HepG2 (cell line): ENCODE results near the gene PRSS12.

Source experiments
- JUND ChIP-seq: sonication (generic); formaldehyde crosslinking; IDR thresholded peaks from 2 replicates; pipeline ENCODE4 v1.8.0; 2022; ENCODE audit warnings: mild to moderate bottlenecking, missing genetic modification reagents
- KDM2A ChIP-seq: sonication (generic); formaldehyde crosslinking; IDR thresholded peaks from 2 replicates; pipeline ENCODE4 v1.4.0; 2020; ENCODE audit warnings: low read depth, missing genetic modification reagents, borderline replicate concordance
- KLF16 ChIP-seq, 2 experiments: sonication (generic) in 1 of 2; formaldehyde crosslinking in 1 of 2; IDR thresholded peaks; 2 replicates each; pipeline versions ENCODE4 v1.6.1 to v1.8.0; 2016 to 2023; ENCODE audit warnings: missing genetic modification reagents in 2 of 2, missing compliant biosample characterization in 1 of 2
- POLR2A ChIP-seq, 2 experiments: IDR thresholded peaks; 2 replicates each; pipeline ENCODE4 v1.6.1; 2011; ENCODE audit warnings: low read depth in 2 of 2, low read length in 2 of 2, mild to moderate bottlenecking in 1 of 2, moderate library complexity in 1 of 2; ENCODE audit not compliant: insufficient read depth in 1 of 2
- ZNF20 ChIP-seq: sonication (generic); formaldehyde crosslinking; IDR thresholded peaks from 2 replicates; pipeline ENCODE4 v1.4.0; 2020; ENCODE audit warnings: mild to moderate bottlenecking, moderate library complexity, missing genetic modification reagents
- ZNF598 ChIP-seq: sonication (generic); formaldehyde crosslinking; IDR thresholded peaks from 2 replicates; pipeline ENCODE4 v1.5.1; 2020; ENCODE audit warnings: mild to moderate bottlenecking, missing genetic modification reagents, borderline replicate concordance
- TF ChIP-seq, protein P1 (sequence below), 2 experiments: IDR thresholded peaks; 2 replicates each; pipeline ENCODE4 v1.6.1; 2011 to 2012; ENCODE audit warnings: low read length in 2 of 2, borderline replicate concordance in 1 of 2, low read depth in 1 of 2, mild to moderate bottlenecking in 1 of 2, moderate library complexity in 1 of 2
- TF ChIP-seq, protein P2 (sequence below): sonication (generic); formaldehyde crosslinking; IDR thresholded peaks from 2 replicates; pipeline ENCODE4 v1.5.1; 2020; ENCODE audit warnings: mild to moderate bottlenecking, missing genetic modification reagents, borderline replicate concordance

DNA sequence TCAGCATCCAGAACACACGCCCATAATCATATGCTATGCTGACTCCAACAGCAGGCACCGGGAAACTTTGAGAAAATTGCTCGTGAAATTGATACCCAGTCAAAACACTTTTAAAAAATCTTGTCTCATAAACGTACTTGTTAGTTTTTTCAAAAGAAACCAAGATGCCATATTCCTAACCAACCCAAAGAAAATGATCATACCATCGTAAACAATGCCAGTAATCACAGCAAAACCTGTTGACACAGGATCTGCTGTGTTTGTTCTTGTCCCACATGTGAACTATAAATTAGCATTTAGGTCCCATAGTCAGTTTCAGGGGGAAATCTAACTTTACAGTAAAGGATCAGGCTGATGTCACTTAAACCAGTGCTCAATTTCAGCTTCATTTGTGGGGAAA, 23.0 kb downstream of the PRSS12 start:
- no peak for TF ChIP-seq ZNF598 (CRISPR knock-in tag)
- no peak for TF ChIP-seq KDM2A
- TF ChIP-seq JUND (CRISPR knock-in tag) = no peak
- TF ChIP-seq KLF16 (CRISPR knock-in tag; IDR thresholded peaks at IDR 0.05) = no peak
- no peak for TF ChIP-seq POLR2A (IDR thresholded peaks at IDR 0.05; ENCODE audit: insufficient read depth in 1 of 2, low read depth in 2 of 2, low read length in 2 of 2)
- TF ChIP-seq, protein P1, sequence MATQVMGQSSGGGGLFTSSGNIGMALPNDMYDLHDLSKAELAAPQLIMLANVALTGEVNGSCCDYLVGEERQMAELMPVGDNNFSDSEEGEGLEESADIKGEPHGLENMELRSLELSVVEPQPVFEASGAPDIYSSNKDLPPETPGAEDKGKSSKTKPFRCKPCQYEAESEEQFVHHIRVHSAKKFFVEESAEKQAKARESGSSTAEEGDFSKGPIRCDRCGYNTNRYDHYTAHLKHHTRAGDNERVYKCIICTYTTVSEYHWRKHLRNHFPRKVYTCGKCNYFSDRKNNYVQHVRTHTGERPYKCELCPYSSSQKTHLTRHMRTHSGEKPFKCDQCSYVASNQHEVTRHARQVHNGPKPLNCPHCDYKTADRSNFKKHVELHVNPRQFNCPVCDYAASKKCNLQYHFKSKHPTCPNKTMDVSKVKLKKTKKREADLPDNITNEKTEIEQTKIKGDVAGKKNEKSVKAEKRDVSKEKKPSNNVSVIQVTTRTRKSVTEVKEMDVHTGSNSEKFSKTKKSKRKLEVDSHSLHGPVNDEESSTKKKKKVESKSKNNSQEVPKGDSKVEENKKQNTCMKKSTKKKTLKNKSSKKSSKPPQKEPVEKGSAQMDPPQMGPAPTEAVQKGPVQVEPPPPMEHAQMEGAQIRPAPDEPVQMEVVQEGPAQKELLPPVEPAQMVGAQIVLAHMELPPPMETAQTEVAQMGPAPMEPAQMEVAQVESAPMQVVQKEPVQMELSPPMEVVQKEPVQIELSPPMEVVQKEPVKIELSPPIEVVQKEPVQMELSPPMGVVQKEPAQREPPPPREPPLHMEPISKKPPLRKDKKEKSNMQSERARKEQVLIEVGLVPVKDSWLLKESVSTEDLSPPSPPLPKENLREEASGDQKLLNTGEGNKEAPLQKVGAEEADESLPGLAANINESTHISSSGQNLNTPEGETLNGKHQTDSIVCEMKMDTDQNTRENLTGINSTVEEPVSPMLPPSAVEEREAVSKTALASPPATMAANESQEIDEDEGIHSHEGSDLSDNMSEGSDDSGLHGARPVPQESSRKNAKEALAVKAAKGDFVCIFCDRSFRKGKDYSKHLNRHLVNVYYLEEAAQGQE (IDR thresholded peaks at IDR 0.05; ENCODE audit: borderline replicate concordance in 1 of 2, low read depth in 1 of 2, low read length in 2 of 2) = no peak
- TF ChIP-seq, protein P2, sequence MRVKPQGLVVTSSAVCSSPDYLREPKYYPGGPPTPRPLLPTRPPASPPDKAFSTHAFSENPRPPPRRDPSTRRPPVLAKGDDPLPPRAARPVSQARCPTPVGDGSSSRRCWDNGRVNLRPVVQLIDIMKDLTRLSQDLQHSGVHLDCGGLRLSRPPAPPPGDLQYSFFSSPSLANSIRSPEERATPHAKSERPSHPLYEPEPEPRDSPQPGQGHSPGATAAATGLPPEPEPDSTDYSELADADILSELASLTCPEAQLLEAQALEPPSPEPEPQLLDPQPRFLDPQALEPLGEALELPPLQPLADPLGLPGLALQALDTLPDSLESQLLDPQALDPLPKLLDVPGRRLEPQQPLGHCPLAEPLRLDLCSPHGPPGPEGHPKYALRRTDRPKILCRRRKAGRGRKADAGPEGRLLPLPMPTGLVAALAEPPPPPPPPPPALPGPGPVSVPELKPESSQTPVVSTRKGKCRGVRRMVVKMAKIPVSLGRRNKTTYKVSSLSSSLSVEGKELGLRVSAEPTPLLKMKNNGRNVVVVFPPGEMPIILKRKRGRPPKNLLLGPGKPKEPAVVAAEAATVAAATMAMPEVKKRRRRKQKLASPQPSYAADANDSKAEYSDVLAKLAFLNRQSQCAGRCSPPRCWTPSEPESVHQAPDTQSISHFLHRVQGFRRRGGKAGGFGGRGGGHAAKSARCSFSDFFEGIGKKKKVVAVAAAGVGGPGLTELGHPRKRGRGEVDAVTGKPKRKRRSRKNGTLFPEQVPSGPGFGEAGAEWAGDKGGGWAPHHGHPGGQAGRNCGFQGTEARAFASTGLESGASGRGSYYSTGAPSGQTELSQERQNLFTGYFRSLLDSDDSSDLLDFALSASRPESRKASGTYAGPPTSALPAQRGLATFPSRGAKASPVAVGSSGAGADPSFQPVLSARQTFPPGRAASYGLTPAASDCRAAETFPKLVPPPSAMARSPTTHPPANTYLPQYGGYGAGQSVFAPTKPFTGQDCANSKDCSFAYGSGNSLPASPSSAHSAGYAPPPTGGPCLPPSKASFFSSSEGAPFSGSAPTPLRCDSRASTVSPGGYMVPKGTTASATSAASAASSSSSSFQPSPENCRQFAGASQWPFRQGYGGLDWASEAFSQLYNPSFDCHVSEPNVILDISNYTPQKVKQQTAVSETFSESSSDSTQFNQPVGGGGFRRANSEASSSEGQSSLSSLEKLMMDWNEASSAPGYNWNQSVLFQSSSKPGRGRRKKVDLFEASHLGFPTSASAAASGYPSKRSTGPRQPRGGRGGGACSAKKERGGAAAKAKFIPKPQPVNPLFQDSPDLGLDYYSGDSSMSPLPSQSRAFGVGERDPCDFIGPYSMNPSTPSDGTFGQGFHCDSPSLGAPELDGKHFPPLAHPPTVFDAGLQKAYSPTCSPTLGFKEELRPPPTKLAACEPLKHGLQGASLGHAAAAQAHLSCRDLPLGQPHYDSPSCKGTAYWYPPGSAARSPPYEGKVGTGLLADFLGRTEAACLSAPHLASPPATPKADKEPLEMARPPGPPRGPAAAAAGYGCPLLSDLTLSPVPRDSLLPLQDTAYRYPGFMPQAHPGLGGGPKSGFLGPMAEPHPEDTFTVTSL = no peak
- no peak for TF ChIP-seq ZNF20 (CRISPR knock-in tag)
